DND-41 (cell line): ENCODE measurements around the gene MAST2.

Experiments used
- ATAC-seq: fragments of 200-7000 bp; cut with Tn5 transposase; 3 replicates; pipeline ENCODE4 v1.9.1; 2021; ENCODE audit warnings: low read depth; ENCODE audit not compliant: insufficient read depth
- DNase-seq: peaks from one replicate; pipeline ENCODE4 v3.0.0-alpha.2; 2020
- H2AFZ ChIP-seq: 2 replicates; pipeline ENCODE4 v1.6.0; 2012; ENCODE audit warnings: low read depth, low read length
- H3K27ac ChIP-seq: 2 replicates; pipeline ENCODE4 v1.5.1; 2012; ENCODE audit warnings: low read length, inconsistent platforms
- H3K27me3 ChIP-seq: fragments of 200-600 bp; sonication (generic); 2 replicates; pipeline ENCODE4 v1.6.0; 2012; ENCODE audit warnings: low read length, mild to moderate bottlenecking, inconsistent platforms; ENCODE audit not compliant: insufficient read depth, poor library complexity
- H3K36me3 ChIP-seq: 2 replicates; pipeline ENCODE4 v1.5.1; 2012; ENCODE audit warnings: low read length, inconsistent platforms; ENCODE audit not compliant: insufficient read depth
- H3K4me1 ChIP-seq: 2 replicates; pipeline ENCODE4 v1.5.1; 2012; ENCODE audit warnings: mild to moderate bottlenecking, low read length; ENCODE audit not compliant: insufficient read depth
- H3K4me2 ChIP-seq: 2 replicates; pipeline ENCODE4 v1.6.0; 2012; ENCODE audit warnings: mild to moderate bottlenecking, moderate library complexity, low read length, inconsistent platforms; ENCODE audit not compliant: insufficient read depth
- H3K4me3 ChIP-seq, 2 experiments: fragments of 200-600 bp in 1 of 2; shearing (Covaris generic) in 1 of 2; 2 replicates each; pipeline ENCODE4 v1.5.1; 2012 to 2016; ENCODE audit warnings: inconsistent platforms in 2 of 2, low read length in 2 of 2, mild to moderate bottlenecking in 2 of 2, low read depth in 1 of 2, moderate library complexity in 1 of 2
- H3K79me2 ChIP-seq: 2 replicates; pipeline ENCODE4 v1.6.0; 2012; ENCODE audit warnings: low read length, inconsistent platforms; ENCODE audit not compliant: insufficient read depth
- H3K9ac ChIP-seq: 2 replicates; pipeline ENCODE4 v1.6.0; 2012; ENCODE audit warnings: low read depth, mild to moderate bottlenecking, inconsistent platforms, low read length, moderate library complexity
- H3K9me3 ChIP-seq: 2 replicates; pipeline ENCODE4 v1.5.1; 2012; ENCODE audit warnings: low read length, moderate library complexity, mild to moderate bottlenecking, inconsistent platforms; ENCODE audit not compliant: insufficient read depth, severe bottlenecking
- H4K20me1 ChIP-seq: 2 replicates; pipeline ENCODE4 v1.6.0; 2012; ENCODE audit warnings: low read length; ENCODE audit not compliant: insufficient read depth
- CTCF ChIP-seq: IDR thresholded peaks from 2 replicates; pipeline ENCODE4 v1.5.1; 2012; ENCODE audit warnings: borderline replicate concordance, low read length, moderate library complexity, mild to moderate bottlenecking; ENCODE audit not compliant: poor library complexity, severe bottlenecking; ENCODE audit errors: extremely low read depth
- EZH2 ChIP-seq: IDR thresholded peaks from 3 replicates; pipeline ENCODE4 v1.6.1; 2012; ENCODE audit warnings: borderline replicate concordance, low read depth, mild to moderate bottlenecking, moderate library complexity, low read length, inconsistent platforms; ENCODE audit not compliant: severe bottlenecking

MAST2 gene

GRCh38 chr1:45772971-45773370 lies 30.4 kb upstream of the MAST2 start:
- Histone ChIP-seq H3K27me3 (no peaks in the 10 kb centered on the region), H3K4me3 (no peak overlapping the region), H3K4me2 (no peak overlapping the region), H2AFZ (peak overlapping the region; percentile 10; the same call in 1 of the 2 replicates), H3K36me3 (no peaks in the 10 kb centered on the region), H3K9me3 (no peaks in the 10 kb centered on the region), H3K27ac (no peak overlapping the region), H3K9ac (no peak overlapping the region), H4K20me1 (no peaks in the 10 kb centered on the region), H3K4me1 (no peaks in the 10 kb centered on the region), H3K79me2 (no peaks in the 10 kb centered on the region)
- ATAC-seq (no peak), DNase-seq (no peak)
- TF ChIP-seq CTCF (no peak), EZH2 (no peak)

- no peaks in the 10 kb centered on the region for H3K79me2 ChIP-seq
- no peak overlapping the region for H2AFZ ChIP-seq
- H3K4me2 ChIP-seq = no peak overlapping the region
- H3K4me1 ChIP-seq = no peaks in the 10 kb centered on the region
- no peaks in the 10 kb centered on the region for H4K20me1 ChIP-seq
- H3K36me3 ChIP-seq = no peaks in the 10 kb centered on the region
- no peaks in the 10 kb centered on the region for H3K27me3 ChIP-seq
- no peaks in the 10 kb centered on the region for H3K9me3 ChIP-seq
- no peak overlapping the region for H3K4me3 ChIP-seq
- no peak for ATAC-seq
- no peak for TF ChIP-seq EZH2
- TF ChIP-seq CTCF = no peak
- no peak for DNase-seq
- no peak overlapping the region for H3K9ac ChIP-seq
- no peak overlapping the region for H3K27ac ChIP-seq
Measured at GRCh38 chr1:45775794-45776193, 27.6 kb upstream of the MAST2 start.

GRCh38 chr1:45785583-45785982 lies 17.8 kb upstream of the MAST2 start:
- no peak for TF ChIP-seq EZH2
- no peak for TF ChIP-seq CTCF
- peak; percentile 71 for DNase-seq
- peak; percentile 100 for ATAC-seq
- no peaks in the 10 kb centered on the region; the same call in 1 of the 2 replicates for H4K20me1 ChIP-seq
- H3K27me3 ChIP-seq = peaks cover 4% of the 10 kb centered on the region
- H3K4me1 ChIP-seq = peaks cover 21% of the 10 kb centered on the region
- H3K9ac ChIP-seq = no peak overlapping the region
- H2AFZ ChIP-seq = no peak overlapping the region
- no peaks in the 10 kb centered on the region for H3K9me3 ChIP-seq
- H3K4me3 ChIP-seq = no peak overlapping the region
- H3K27ac ChIP-seq = no peak overlapping the region
- no peaks in the 10 kb centered on the region for H3K36me3 ChIP-seq
- no peaks in the 10 kb centered on the region for H3K79me2 ChIP-seq
- peak overlapping the region; percentile 52; the same call in 1 of the 2 replicates for H3K4me2 ChIP-seq

- no peaks in the 10 kb centered on the region; the same call in 1 of the 2 replicates for H4K20me1 ChIP-seq
- H3K4me1 ChIP-seq = peaks cover 21% of the 10 kb centered on the region
- no peak for DNase-seq
- no peak overlapping the region for H3K4me2 ChIP-seq
- no peaks in the 10 kb centered on the region for H3K79me2 ChIP-seq
- peaks cover 4% of the 10 kb centered on the region for H3K27me3 ChIP-seq
- H2AFZ ChIP-seq = no peak overlapping the region
- no peaks in the 10 kb centered on the region for H3K9me3 ChIP-seq
- TF ChIP-seq CTCF (no peak), EZH2 (no peak)
- H3K36me3 ChIP-seq = no peaks in the 10 kb centered on the region
- no peak overlapping the region for H3K27ac ChIP-seq
- ATAC-seq = no peak
- no peak overlapping the region for H3K4me3 ChIP-seq
- H3K9ac ChIP-seq = no peak overlapping the region
Measured at GRCh38 chr1:45787905-45788304, 15.5 kb upstream of the MAST2 start.
